Ectodermal cell (in vitro differentiated cells): ENCODE results near the gene ARG1.

ENCODE experiments used
- H3K27ac ChIP-seq: 2 replicates; pipeline ENCODE4 v1.7.0; 2013; ENCODE audit warnings: mild to moderate bottlenecking, low read depth, low read length; ENCODE audit not compliant: insufficient read depth, poor library complexity, severe bottlenecking
- H3K27me3 ChIP-seq: 2 replicates; pipeline ENCODE4 v1.7.0; 2013; ENCODE audit warnings: mild to moderate bottlenecking, low read length; ENCODE audit not compliant: insufficient read depth, control insufficient read depth, poor library complexity, severe bottlenecking
- H3K36me3 ChIP-seq: one replicate; pipeline ENCODE4 v1.7.0; 2013; ENCODE audit warnings: low read length; ENCODE audit not compliant: control insufficient read depth, insufficient read depth
- H3K4me1 ChIP-seq: one replicate; pipeline ENCODE4 v1.7.0; 2013; ENCODE audit warnings: low read length; ENCODE audit not compliant: control insufficient read depth, insufficient read depth
- H3K4me3 ChIP-seq: 2 replicates; pipeline ENCODE4 v1.7.0; 2013; ENCODE audit warnings: low read depth, low read length, control low read depth; ENCODE audit not compliant: insufficient read depth
- H3K9me3 ChIP-seq: 2 replicates; pipeline ENCODE4 v1.7.0; 2013; ENCODE audit warnings: mild to moderate bottlenecking, low read length, moderate library complexity; ENCODE audit not compliant: control insufficient read depth
- WGBS, 2 experiments: methylation state at CpG; one replicate each; pipeline ENCODE4 v1.1.7; 2013; ENCODE audit warnings: missing lambda C conversion rate in 2 of 2; 5-methylcytosine and 5-hydroxymethylcytosine counted together

ARG1 gene

GRCh38 chr6:131549811-131550210 is 23.2 kb upstream of the ARG1 start:
- WGBS, 2 experiments: 79 to 82% methylated on average over 2 of the region's 2 CpGs
- Histone ChIP-seq H3K4me3 (no peak overlapping the region), H3K27ac (no peak overlapping the region), H3K9me3 (no peaks in the 10 kb centered on the region), H3K27me3 (no peaks in the 10 kb centered on the region), H3K4me1 (no peaks in the 10 kb centered on the region), H3K36me3 (no peaks in the 10 kb centered on the region)

GRCh38 chr6:131551902-131552301 is 21.1 kb upstream of the ARG1 start:
- Histone ChIP-seq H3K36me3 (no peaks in the 10 kb centered on the region), H3K27me3 (no peaks in the 10 kb centered on the region), H3K4me3 (no peak overlapping the region), H3K4me1 (no peaks in the 10 kb centered on the region), H3K27ac (no peak overlapping the region), H3K9me3 (no peaks in the 10 kb centered on the region)
- WGBS, 2 experiments: 91 to 94% methylated on average over 4 of the region's 4 CpGs

- Histone ChIP-seq H3K4me1 (no peaks in the 10 kb centered on the region), H3K27me3 (no peaks in the 10 kb centered on the region), H3K4me3 (no peak overlapping the region), H3K9me3 (no peaks in the 10 kb centered on the region), H3K36me3 (no peaks in the 10 kb centered on the region), H3K27ac (no peak overlapping the region)
- WGBS, 2 experiments: 88 to 94% methylated on average over 1 of the region's 3 CpGs
These were observed 20.5 kb upstream of the ARG1 start for GRCh38 chr6:131552572-131552971.

GRCh38 chr6:131555992-131556391 is 17.0 kb upstream of the ARG1 start:
- no peak overlapping the region for H3K27ac ChIP-seq
- no peaks in the 10 kb centered on the region for H3K4me1 ChIP-seq
- no peaks in the 10 kb centered on the region for H3K36me3 ChIP-seq
- H3K4me3 ChIP-seq: no peak overlapping the region
- H3K9me3 ChIP-seq: no peaks in the 10 kb centered on the region
- no peaks in the 10 kb centered on the region for H3K27me3 ChIP-seq

- Histone ChIP-seq H3K36me3 (no peaks in the 10 kb centered on the region), H3K27ac (no peak overlapping the region), H3K9me3 (no peaks in the 10 kb centered on the region), H3K4me3 (no peak overlapping the region), H3K27me3 (no peaks in the 10 kb centered on the region), H3K4me1 (no peaks in the 10 kb centered on the region)
- WGBS, 2 experiments: 86 to 92% methylated on average over 4 of the region's 4 CpGs
These were observed 14.1 kb upstream of the ARG1 start for GRCh38 chr6:131558922-131559321.

GRCh38 chr6:131561925-131562707 is 10.9 kb upstream of the ARG1 start:
- no peaks in the 10 kb centered on the region for H3K36me3 ChIP-seq
- H3K9me3 ChIP-seq: no peaks in the 10 kb centered on the region
- H3K4me3 ChIP-seq: no peak overlapping the region
- WGBS, 2 experiments: 81 to 88% methylated on average over 4 of the region's 4 CpGs
- H3K27me3 ChIP-seq: no peaks in the 10 kb centered on the region
- no peaks in the 10 kb centered on the region for H3K4me1 ChIP-seq
- no peak overlapping the region for H3K27ac ChIP-seq

GRCh38 chr6:131565056-131565455 is 8.0 kb upstream of the ARG1 start:
- H3K36me3 ChIP-seq: no peaks in the 10 kb centered on the region
- H3K9me3 ChIP-seq: no peaks in the 10 kb centered on the region
- H3K4me1 ChIP-seq: no peaks in the 10 kb centered on the region
- H3K4me3 ChIP-seq: no peak overlapping the region
- no peaks in the 10 kb centered on the region for H3K27me3 ChIP-seq
- H3K27ac ChIP-seq: no peak overlapping the region
- WGBS, 2 experiments: 94 to 100% methylated on average over 2 of the region's 2 CpGs

- WGBS, 2 experiments: 92 to 96% methylated on average over 4 of the region's 4 CpGs
- H3K27ac ChIP-seq: no peak overlapping the region
- no peaks in the 10 kb centered on the region for H3K4me1 ChIP-seq
- no peaks in the 10 kb centered on the region for H3K9me3 ChIP-seq
- no peak overlapping the region for H3K4me3 ChIP-seq
- H3K36me3 ChIP-seq: no peaks in the 10 kb centered on the region
- H3K27me3 ChIP-seq: no peaks in the 10 kb centered on the region
These were observed 4.3 kb upstream of the ARG1 start for GRCh38 chr6:131568726-131569125.

- WGBS, 2 experiments: 90 to 97% methylated on average over 2 of the region's 2 CpGs
- H3K27me3 ChIP-seq: no peaks in the 10 kb centered on the region
- H3K36me3 ChIP-seq: no peaks in the 10 kb centered on the region
- no peak overlapping the region for H3K27ac ChIP-seq
- no peaks in the 10 kb centered on the region for H3K4me1 ChIP-seq
- no peaks in the 10 kb centered on the region for H3K9me3 ChIP-seq
- no peak overlapping the region for H3K4me3 ChIP-seq
These were observed 1.1 kb downstream of the ARG1 start for GRCh38 chr6:131574133-131574532.

- 86 to 91% methylated on average over 4 of the region's 4 CpGs for WGBS, 2 experiments
- Histone ChIP-seq H3K27ac (no peak overlapping the region), H3K4me3 (no peak overlapping the region), H3K27me3 (no peaks in the 10 kb centered on the region), H3K4me1 (no peaks in the 10 kb centered on the region), H3K9me3 (no peaks in the 10 kb centered on the region), H3K36me3 (no peaks in the 10 kb centered on the region)
These were observed 1.7 kb downstream of the ARG1 start for GRCh38 chr6:131574686-131575085.
